Measurements from ENCODE around the gene ATG16L2. TPM values are rescaled to one million over a fixed set of nuclear protein-coding genes. Genes with fewer than 3 reads are reported as not detected.
"Not testable (repeated sequence)": the region's sequence is repeated elsewhere in the genome, so short reads cannot be mapped to it uniquely, and the experiment has no call there.

The ATG16L2 gene
- total and polyA plus RNA-seq, 10 of the 15 experiments (the other 5 are each of a cell fraction or from before 2014, with no cell fraction given), result 1.9 to 67.7 (median 30.4) TPM

DNA sequence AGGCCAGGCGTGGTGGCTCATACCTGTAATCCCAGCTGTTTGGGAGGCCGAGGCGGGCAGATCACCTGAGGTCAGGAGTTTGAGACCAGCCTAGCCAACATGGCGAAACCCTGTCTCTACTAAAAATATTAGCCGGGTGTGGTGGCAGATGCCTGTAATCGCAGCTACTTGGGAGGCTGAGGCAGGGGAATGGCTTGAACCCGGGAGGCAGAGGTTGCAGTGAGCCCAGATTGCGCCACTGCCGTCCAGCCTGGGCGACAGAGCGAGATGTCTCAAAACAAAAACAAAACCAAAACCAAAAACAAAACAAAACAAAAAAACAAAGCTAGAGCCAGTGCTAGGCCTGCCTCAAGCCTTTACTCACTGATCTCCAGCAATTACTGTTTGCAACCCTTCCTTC lies 13.4 kb downstream of the ATG16L2 start:
- TF ChIP-seq FOXK2 (IDR thresholded peaks at IDR 0.05), result peak; percentile 47
- TF ChIP-seq HDGF (IDR thresholded peaks at IDR 0.05), result peak; percentile 48; the same call in 1 of the 2 replicates
- TF ChIP-seq RUNX3 (IDR thresholded peaks at IDR 0.05; ENCODE audit: low read length), result peak; percentile 20; the same call in 1 of the 2 replicates
- TF ChIP-seq MLLT1 (IDR thresholded peaks at IDR 0.05), result peak; percentile 71
- 0 out of 2 replicates have a peak, but pooled peaks have one; percentile 7 for TF ChIP-seq RBBP5 (conservative IDR thresholded peaks at IDR 0.05)
- TF ChIP-seq POLR2AphosphoS2 (IDR thresholded peaks at IDR 0.05; ENCODE audit: low read depth, low read length), result peak; percentile 36; the same call in 1 of the 2 replicates
- H3K4me2 ChIP-seq (ENCODE audit: control insufficient read depth, insufficient read depth); H2AFZ ChIP-seq (ENCODE audit: control insufficient read depth, low read depth, low read length); H3K27ac ChIP-seq (ENCODE audit: control insufficient read depth, insufficient read depth); intact Hi-C loops (cut with micrococcal nuclease; ENCODE audit: unreplicated experiment); H4K20me1 ChIP-seq (ENCODE audit: control insufficient read depth, insufficient read depth); H3K4me3 ChIP-seq; H3K9me3 ChIP-seq (replicated peaks; ENCODE audit: control insufficient read depth, insufficient read depth, low read length); DNase-seq (ENCODE audit: low read depth, low spot score); H3K9ac ChIP-seq (ENCODE audit: control insufficient read depth, insufficient read depth, low read length); H3K27me3 ChIP-seq (replicated peaks in 1 of 2; ENCODE audit: control insufficient read depth in 2 of 2, insufficient read depth in 2 of 2, low read length in 1 of 2); BruUV-seq (replicated peaks); H3K79me2 ChIP-seq (ENCODE audit: control insufficient read depth, insufficient read depth, low read length): not testable (repeated sequence)
- CTCF ChIA-PET, result interaction anchor here (0.9 to 8.7 kb wide), 11 partner anchors 12 to 462 kb away, joined by 3 to 128 read pairs (median 5); partner anchors contain the start of gene STARD10
- peaks cover 22 to 28% of the 10 kb centered on the region in 2 experiments for H3K36me3 ChIP-seq (ENCODE audit: control insufficient read depth in 2 of 2, insufficient read depth in 2 of 2, low read length in 1 of 2)
- FAIRE-seq (peak; percentile 66), ATAC-seq (peak; percentile 53)
- SMC1A ChIA-PET (ENCODE audit: uncharacterized antibody, unreplicated experiment), result interaction anchor here (0.8 to 2.3 kb wide), 4 partner anchors 14 to 350 kb away, joined by 3 to 8 read pairs (median 3); no protein-coding TSS in a partner anchor
- POLR2A ChIA-PET, result interaction anchor here (1.4 to 3.5 kb wide), 2 partner anchors 12 to 349 kb away, joined by 4 to 14 read pairs; no protein-coding TSS in a partner anchor
- RAD21 ChIA-PET (ENCODE audit: unreplicated experiment), result interaction anchor here (0.7 to 1.6 kb wide), 12 partner anchors 12 to 415 kb away, joined by 3 to 10 read pairs (median 4); partner anchors contain the start of gene STARD10
- 62% methylated on average over 11 of the region's 11 CpGs for WGBS (ENCODE audit: insufficient coverage, insufficient replicate concordance, low lambda C conversion rate, missing lambda C conversion rate)
- peaks cover 10% of the 10 kb centered on the region for H3K4me1 ChIP-seq (ENCODE audit: control insufficient read depth, insufficient read depth, low read length)
- in situ Hi-C loops (cut with MboI), result loop anchor here (5.0 to 25.0 kb wide), 2 partner anchors 360 to 415 kb away; no protein-coding TSS in a partner anchor
